ENCODE results near the gene MICAL1. TPM values are rescaled to one million over a fixed set of nuclear protein-coding genes. Genes with fewer than 3 reads are reported as not detected.

MICAL1 gene
- total and polyA plus RNA-seq, 10 of the 15 experiments (the other 5 are each of a cell fraction or from before 2014, with no cell fraction given): 0.32 to 71.6 (median 45.3) TPM

DNA sequence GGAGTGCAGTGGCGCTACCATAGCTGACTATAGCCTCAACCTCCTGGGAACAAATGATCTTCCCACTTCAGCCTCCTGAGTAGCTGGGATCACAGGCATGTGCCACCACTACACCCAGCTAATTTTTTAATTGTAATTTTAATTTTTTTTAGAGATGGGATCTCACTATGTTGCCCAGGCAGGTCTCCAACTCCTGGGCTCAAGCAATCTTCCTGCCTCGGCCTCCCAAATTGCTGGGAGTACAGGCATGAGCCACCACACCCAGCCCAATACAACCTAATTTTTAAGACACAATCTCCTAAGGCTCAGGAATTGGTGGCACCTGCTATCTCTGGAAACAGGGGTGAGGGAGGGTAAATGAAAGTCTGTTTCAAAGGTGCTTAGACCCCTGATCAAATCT, 21.6 kb upstream of the MICAL1 start:
- Histone ChIP-seq H3K4me1 (ENCODE audit: control insufficient read depth, insufficient read depth, low read length) (peaks cover 15% of the 10 kb centered on the region), H3K36me3 (ENCODE audit: control insufficient read depth in 2 of 2, insufficient read depth in 2 of 2, low read length in 1 of 2) (peaks cover 0 to 29% of the 10 kb centered on the region in 2 experiments)

DNA sequence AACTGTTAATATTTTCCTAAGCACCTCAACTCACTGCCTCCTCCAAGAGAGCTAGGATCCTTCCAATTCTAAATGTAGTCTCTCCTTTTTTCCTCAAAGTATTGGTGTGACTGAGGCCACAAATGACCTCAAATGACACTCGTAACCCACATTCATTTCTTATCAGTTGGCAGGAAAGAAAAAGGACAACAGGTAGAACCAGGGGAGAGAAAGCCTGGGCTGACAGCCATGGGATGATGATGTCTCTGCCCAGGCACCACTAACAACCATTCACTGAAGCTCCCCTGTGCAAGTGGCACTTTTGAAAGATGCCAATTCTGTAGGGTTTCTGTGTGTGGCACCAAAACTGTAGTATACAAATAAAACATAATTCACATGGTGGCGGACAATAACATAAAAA, 20.1 kb upstream of the MICAL1 start:
- Histone ChIP-seq H3K27ac (ENCODE audit: control insufficient read depth, insufficient read depth) (no peak overlapping the region), H2AFZ (ENCODE audit: control insufficient read depth, low read depth, low read length) (no peak overlapping the region), H3K9me3 (replicated peaks; ENCODE audit: control insufficient read depth, insufficient read depth, low read length) (no peaks in the 10 kb centered on the region), H3K27me3 (replicated peaks in 1 of 2; ENCODE audit: control insufficient read depth in 2 of 2, insufficient read depth in 2 of 2, low read length in 1 of 2) (no peaks in the 10 kb centered on the region), H4K20me1 (ENCODE audit: control insufficient read depth, insufficient read depth) (no peaks in the 10 kb centered on the region), H3K4me2 (ENCODE audit: control insufficient read depth, insufficient read depth) (peak overlapping the region; percentile 46; the same call in 1 of the 2 replicates), H3K4me1 (ENCODE audit: control insufficient read depth, insufficient read depth, low read length) (peaks cover 28% of the 10 kb centered on the region), H3K4me3 (no peak overlapping the region), H3K36me3 (ENCODE audit: control insufficient read depth in 2 of 2, insufficient read depth in 2 of 2, low read length in 1 of 2) (peaks cover 5 to 24% of the 10 kb centered on the region in 2 experiments), H3K9ac (ENCODE audit: control insufficient read depth, insufficient read depth, low read length) (no peak overlapping the region), H3K79me2 (ENCODE audit: control insufficient read depth, insufficient read depth, low read length) (peaks cover 71% of the 10 kb centered on the region)
- in situ Hi-C loops (cut with MboI): no loop called here
- ChIA-PET CTCF (interaction anchor here (1.1 to 2.0 kb wide), 3 partner anchors 12 to 31 kb away, joined by 3 to 5 read pairs (median 4); no protein-coding TSS in a partner anchor), POLR2A (interaction anchor here (0.9 to 1.6 kb wide), 3 partner anchors 10 to 34 kb away, joined by 3 to 4 read pairs (median 3); no protein-coding TSS in a partner anchor), SMC1A (ENCODE audit: uncharacterized antibody, unreplicated experiment) (interaction anchor here (3.6 to 9.4 kb wide), 2 partner anchors 12 to 19 kb away, joined by 14 to 148 read pairs; partner anchors contain the start of gene MICAL1), RAD21 (ENCODE audit: unreplicated experiment) (no interaction called here)
- no peak for DNase-seq (ENCODE audit: low read depth, low spot score)
- intact Hi-C loops (cut with micrococcal nuclease; ENCODE audit: unreplicated experiment): loop anchor here (10.0 kb wide), 1 partner anchor 709 kb away; the partner anchor contains the start of gene CDC40
- TF ChIP-seq SREBF2 (IDR thresholded peaks at IDR 0.05; ENCODE audit: low read length): no peak
- no peak for TF ChIP-seq EP300 (IDR thresholded peaks at IDR 0.05; ENCODE audit: borderline replicate concordance in 1 of 2, control insufficient read depth in 1 of 2, low read depth in 2 of 2, low read length in 2 of 2)
- TF ChIP-seq KLF5 (IDR thresholded peaks at IDR 0.05; ENCODE audit: partially characterized antibody): no peak
- FAIRE-seq: no peak
- WGBS (ENCODE audit: insufficient coverage, insufficient replicate concordance, low lambda C conversion rate, missing lambda C conversion rate): 67% methylated on average over 2 of the region's 2 CpGs
- BruUV-seq (replicated peaks): no TSS peak
- ATAC-seq: no peak

More for the DNA sequence above, 21.6 kb upstream of the MICAL1 start:
- H2AFZ ChIP-seq (ENCODE audit: control insufficient read depth, low read depth, low read length): no peak overlapping the region
- POLR2A ChIA-PET: interaction anchor here (0.6 kb wide), 1 partner anchor 20 kb away, joined by 3 read pairs; no protein-coding TSS in a partner anchor
- peaks cover 74% of the 10 kb centered on the region for H3K79me2 ChIP-seq (ENCODE audit: control insufficient read depth, insufficient read depth, low read length)
- TF ChIP-seq CEBPB (IDR thresholded peaks at IDR 0.05; ENCODE audit: borderline replicate concordance in 1 of 2, low read depth in 2 of 2, low read length in 2 of 2) (no peak), NR2F1 (conservative IDR thresholded peaks at IDR 0.05) (no peak), WRNIP1 (IDR thresholded peaks at IDR 0.05; ENCODE audit: borderline replicate concordance, low read depth, low read length) (no peak), CBFB (IDR thresholded peaks at IDR 0.05; ENCODE audit: low read depth) (no peak), NFIC (IDR thresholded peaks at IDR 0.05; ENCODE audit: low read depth, low read length) (no peak), ZNF274 (IDR thresholded peaks at IDR 0.05; ENCODE audit: insufficient read depth, insufficient read length) (no peak), RUNX3 (IDR thresholded peaks at IDR 0.05; ENCODE audit: low read length) (no peak), ZNF207 (IDR thresholded peaks at IDR 0.05; ENCODE audit: borderline replicate concordance) (no peak), NBN (IDR thresholded peaks at IDR 0.05) (no peak), CREB1 (IDR thresholded peaks at IDR 0.05; ENCODE audit: low read depth) (no peak), CBX3 (IDR thresholded peaks at IDR 0.05; ENCODE audit: borderline replicate concordance, low read depth) (no peak), ZNF217 (IDR thresholded peaks at IDR 0.05) (no peak), RB1 (IDR thresholded peaks at IDR 0.05; ENCODE audit: borderline replicate concordance) (no peak), TCF7 (IDR thresholded peaks at IDR 0.05; ENCODE audit: borderline replicate concordance) (no peak), RAD51 (IDR thresholded peaks at IDR 0.05) (no peak), HCFC1 (IDR thresholded peaks at IDR 0.05; ENCODE audit: low read length) (no peak), KDM1A (IDR thresholded peaks at IDR 0.05; ENCODE audit: borderline replicate concordance) (no peak)
- CTCF ChIA-PET: interaction anchor here (2.0 kb wide), 1 partner anchor 13 kb away, joined by 4 read pairs; no protein-coding TSS in a partner anchor
- no TSS peak for BruUV-seq (replicated peaks)
- intact Hi-C loops (cut with micrococcal nuclease; ENCODE audit: unreplicated experiment) (loop anchor here (10.0 kb wide), 1 partner anchor 708 kb away; the partner anchor contains the start of gene CDC40), in situ Hi-C loops (cut with MboI) (no loop called here)
- ATAC-seq: no peak
- SMC1A ChIA-PET (ENCODE audit: uncharacterized antibody, unreplicated experiment): interaction anchor here (1.2 to 9.4 kb wide), 3 partner anchors 8 to 20 kb away, joined by 3 to 148 read pairs (median 14); partner anchors contain the start of gene MICAL1
- no peak for FAIRE-seq
- H3K27ac ChIP-seq (ENCODE audit: control insufficient read depth, insufficient read depth): peak overlapping the region; percentile 64; the same call in 1 of the 2 replicates
- no peaks in the 10 kb centered on the region for H3K9me3 ChIP-seq (replicated peaks; ENCODE audit: control insufficient read depth, insufficient read depth, low read length)
- no peaks in the 10 kb centered on the region for H4K20me1 ChIP-seq (ENCODE audit: control insufficient read depth, insufficient read depth)
- peak overlapping the region; percentile 56; the same call in 1 of the 2 replicates for H3K4me3 ChIP-seq
- RAD21 ChIA-PET (ENCODE audit: unreplicated experiment): interaction anchor here (1.7 kb wide), 1 partner anchor 13 kb away, joined by 4 read pairs; no protein-coding TSS in a partner anchor
- no peaks in the 10 kb centered on the region for H3K27me3 ChIP-seq (replicated peaks in 1 of 2; ENCODE audit: control insufficient read depth in 2 of 2, insufficient read depth in 2 of 2, low read length in 1 of 2)
- H3K9ac ChIP-seq (ENCODE audit: control insufficient read depth, insufficient read depth, low read length): no peak overlapping the region
- H3K4me2 ChIP-seq (ENCODE audit: control insufficient read depth, insufficient read depth): peak overlapping the region; percentile 84
- 100% methylated on average over 2 of the region's 2 CpGs for WGBS (ENCODE audit: insufficient coverage, insufficient replicate concordance, low lambda C conversion rate, missing lambda C conversion rate)
- DNase-seq (ENCODE audit: low read depth, low spot score): no peak

All from GM12878 (cell line).